Measurements from ENCODE around the gene HORMAD1. TPM values are rescaled to one million over a fixed set of nuclear protein-coding genes. Genes with fewer than 3 reads are reported as not detected.

HORMAD1 gene
- total and polyA plus RNA-seq, 2 donors (not counting 1 experiment from before 2014, with no cell fraction given) = not detected

DNA sequence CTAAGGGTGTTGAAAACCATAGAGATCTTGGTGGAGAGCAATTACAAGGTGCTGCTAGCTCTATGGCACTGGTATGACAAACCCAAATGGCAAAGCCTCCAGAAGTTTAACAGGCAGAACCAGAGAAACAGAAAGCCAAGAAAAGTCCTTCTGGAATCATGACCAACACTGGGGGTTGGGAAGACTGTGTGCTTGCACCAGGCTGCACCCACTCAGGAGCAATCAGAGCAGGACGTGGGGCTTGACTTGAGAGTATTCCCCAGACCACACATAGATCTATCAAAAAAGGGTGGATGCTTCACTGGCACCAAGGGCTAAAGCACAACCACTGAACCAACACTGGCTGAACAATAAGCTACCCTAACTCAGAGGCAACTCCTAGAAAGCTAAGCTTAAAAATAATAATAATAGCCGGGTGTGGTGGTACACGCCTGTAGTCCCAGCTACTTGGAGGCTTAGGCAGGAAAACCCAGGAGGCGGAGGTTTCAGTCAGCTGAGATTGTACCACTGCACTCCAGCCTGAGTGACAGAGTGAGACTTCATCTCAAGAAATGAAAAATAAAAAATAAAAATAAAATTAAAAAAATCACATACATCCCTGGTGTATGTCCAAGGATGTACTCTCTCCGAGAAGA, 71.1 kb downstream of the HORMAD1 start:
- Histone ChIP-seq H2AFZ (ENCODE audit: low read length) (no peak overlapping the region), H3K27me3 (ENCODE audit: control insufficient read depth, insufficient read depth, low read length) (no peaks in the 10 kb centered on the region), H3K79me2 (ENCODE audit: control insufficient read depth, insufficient read depth, low read length) (no peaks in the 10 kb centered on the region), H3K27ac (ENCODE audit: insufficient read depth, low read length) (no peak overlapping the region), H3K9me3 (ENCODE audit: control insufficient read depth, insufficient read depth, low read depth, low read length) (no peaks in the 10 kb centered on the region), H3K36me3 (ENCODE audit: control insufficient read depth, insufficient read depth, low read length) (peaks cover 2% of the 10 kb centered on the region), H3K4me2 (ENCODE audit: extremely low read depth, insufficient read depth, low read length) (no peak overlapping the region), H3K4me1 (ENCODE audit: control insufficient read depth, extremely low read depth, insufficient read depth, low read length) (no peaks in the 10 kb centered on the region), H4K20me1 (ENCODE audit: control insufficient read depth, extremely low read depth, insufficient read depth, low read length) (no peaks in the 10 kb centered on the region), H3K9ac (ENCODE audit: insufficient read depth, low read length) (no peak overlapping the region), H3K4me3 (replicated peaks in 1 of 4; ENCODE audit: control extremely low read depth in 1 of 4, insufficient read depth in 1 of 4, low read depth in 3 of 4, low read length in 4 of 4) (no peak overlapping the region)
- TF ChIP-seq, protein P1, sequence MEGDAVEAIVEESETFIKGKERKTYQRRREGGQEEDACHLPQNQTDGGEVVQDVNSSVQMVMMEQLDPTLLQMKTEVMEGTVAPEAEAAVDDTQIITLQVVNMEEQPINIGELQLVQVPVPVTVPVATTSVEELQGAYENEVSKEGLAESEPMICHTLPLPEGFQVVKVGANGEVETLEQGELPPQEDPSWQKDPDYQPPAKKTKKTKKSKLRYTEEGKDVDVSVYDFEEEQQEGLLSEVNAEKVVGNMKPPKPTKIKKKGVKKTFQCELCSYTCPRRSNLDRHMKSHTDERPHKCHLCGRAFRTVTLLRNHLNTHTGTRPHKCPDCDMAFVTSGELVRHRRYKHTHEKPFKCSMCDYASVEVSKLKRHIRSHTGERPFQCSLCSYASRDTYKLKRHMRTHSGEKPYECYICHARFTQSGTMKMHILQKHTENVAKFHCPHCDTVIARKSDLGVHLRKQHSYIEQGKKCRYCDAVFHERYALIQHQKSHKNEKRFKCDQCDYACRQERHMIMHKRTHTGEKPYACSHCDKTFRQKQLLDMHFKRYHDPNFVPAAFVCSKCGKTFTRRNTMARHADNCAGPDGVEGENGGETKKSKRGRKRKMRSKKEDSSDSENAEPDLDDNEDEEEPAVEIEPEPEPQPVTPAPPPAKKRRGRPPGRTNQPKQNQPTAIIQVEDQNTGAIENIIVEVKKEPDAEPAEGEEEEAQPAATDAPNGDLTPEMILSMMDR (conservative IDR thresholded peaks at IDR 0.05 in 1 of 2, IDR thresholded peaks at IDR 0.05 in 1 of 2; ENCODE audit: low read depth in 1 of 2, low read length in 2 of 2) = no peak
- no peak for TF ChIP-seq EZH2 (IDR thresholded peaks at IDR 0.05; ENCODE audit: low read length, missing control alignments)
- no peak for DNase-seq (ENCODE audit: low read depth in 2 of 2)

Other genes starting within 250 kb of the HORMAD1 start
- gene TARS2, start 233.5 kb downstream of the HORMAD1 start, total RNA-seq = 17.3 and 27.7 TPM in 2 replicates
- 7.4 and 13.3 TPM in 2 replicates for gene TARS2, start 233.5 kb downstream of the HORMAD1 start, polyA plus RNA-seq
- gene ECM1, start 212.8 kb downstream of the HORMAD1 start, total RNA-seq = 7.7 and 25.1 TPM in 2 replicates
- 108 and 137 TPM in 2 replicates for gene ECM1, start 212.8 kb downstream of the HORMAD1 start, polyA plus RNA-seq
- gene FALEC, start 205.1 kb downstream of the HORMAD1 start, total RNA-seq = 0.83 and 1.0 TPM in 2 replicates
- 0.15 TPM in 1 of 2 replicates, not detected in the other for gene FALEC, start 205.1 kb downstream of the HORMAD1 start, polyA plus RNA-seq
- 6.4 and 13.0 TPM in 2 replicates for gene ADAMTSL4, start 171.5 kb downstream of the HORMAD1 start, total RNA-seq
- gene ADAMTSL4, start 171.5 kb downstream of the HORMAD1 start, polyA plus RNA-seq = 7.3 and 19.8 TPM in 2 replicates
- 232 and 233 TPM in 2 replicates for gene MCL1, start 141.3 kb downstream of the HORMAD1 start, total RNA-seq
- gene MCL1, start 141.3 kb downstream of the HORMAD1 start, polyA plus RNA-seq = 108 and 136 TPM in 2 replicates
- gene ENSA, start 91.3 kb downstream of the HORMAD1 start, total RNA-seq = 53.7 and 78.1 TPM in 2 replicates
- 112 and 184 TPM in 2 replicates for gene ENSA, start 91.3 kb downstream of the HORMAD1 start, polyA plus RNA-seq
- 10.3 and 11.1 TPM in 2 replicates for gene GOLPH3L, start 23.7 kb downstream of the HORMAD1 start, total RNA-seq
- 23.1 and 28.7 TPM in 2 replicates for gene GOLPH3L, start 23.7 kb downstream of the HORMAD1 start, polyA plus RNA-seq
- 2.6 and 4.6 TPM in 2 replicates for gene CTSS, start 44.9 kb upstream of the HORMAD1 start, total RNA-seq
- 1.9 and 2.8 TPM in 2 replicates for gene CTSS, start 44.9 kb upstream of the HORMAD1 start, polyA plus RNA-seq
- gene CTSK, start 87.4 kb upstream of the HORMAD1 start, total RNA-seq = 461 and 479 TPM in 2 replicates
- gene CTSK, start 87.4 kb upstream of the HORMAD1 start, polyA plus RNA-seq = 209 and 361 TPM in 2 replicates
- 32.4 and 37.3 TPM in 2 replicates for gene ARNT, start 155.7 kb upstream of the HORMAD1 start, total RNA-seq
- gene ARNT, start 155.7 kb upstream of the HORMAD1 start, polyA plus RNA-seq = 37.1 and 44.9 TPM in 2 replicates
- not detected in 2 replicates for gene CTXND2, start 166.2 kb upstream of the HORMAD1 start, total RNA-seq
- gene CTXND2, start 166.2 kb upstream of the HORMAD1 start, polyA plus RNA-seq = not detected in 2 replicates
- 26.7 and 30.7 TPM in 2 replicates for gene SETDB1, start 205.5 kb upstream of the HORMAD1 start, total RNA-seq
- gene SETDB1, start 205.5 kb upstream of the HORMAD1 start, polyA plus RNA-seq = 25.3 and 27.0 TPM in 2 replicates

Data from fibroblast of lung (primary cell).